Measurements from ENCODE around the gene CCSAP.
"Not testable (repeated sequence)": the region's sequence is repeated elsewhere in the genome, so short reads cannot be mapped to it uniquely, and the experiment has no call there.

Gene CCSAP, protein sequence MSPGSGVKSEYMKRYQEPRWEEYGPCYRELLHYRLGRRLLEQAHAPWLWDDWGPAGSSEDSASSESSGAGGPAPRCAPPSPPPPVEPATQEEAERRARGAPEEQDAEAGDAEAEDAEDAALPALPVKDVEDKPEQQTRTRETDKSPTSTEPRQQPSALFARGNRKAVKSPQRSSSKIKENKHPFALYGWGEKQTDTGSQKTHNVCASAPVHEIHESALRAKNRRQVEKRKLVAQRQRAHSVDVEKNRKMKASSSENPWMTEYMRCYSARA

GRCh38 chr1:229342656-229343569, at the start of gene CCSAP:
CCSAP (minus strand) TSS chr1:229343047; CDS start chr1:229342465, 582 bp downstream.
- DNase-seq = no peak

GRCh38 chr1:229390130-229390529, 47.3 kb upstream of the CCSAP start:
- DNase-seq = no peak

- no peak for DNase-seq
Measured at GRCh38 chr1:229388897-229389580, 46.2 kb upstream of the CCSAP start.

- no peak for DNase-seq
Measured at GRCh38 chr1:229385853-229386456, 43.1 kb upstream of the CCSAP start.

GRCh38 chr1:229384822-229385221, 42.0 kb upstream of the CCSAP start:
- DNase-seq = no peak

DNA sequence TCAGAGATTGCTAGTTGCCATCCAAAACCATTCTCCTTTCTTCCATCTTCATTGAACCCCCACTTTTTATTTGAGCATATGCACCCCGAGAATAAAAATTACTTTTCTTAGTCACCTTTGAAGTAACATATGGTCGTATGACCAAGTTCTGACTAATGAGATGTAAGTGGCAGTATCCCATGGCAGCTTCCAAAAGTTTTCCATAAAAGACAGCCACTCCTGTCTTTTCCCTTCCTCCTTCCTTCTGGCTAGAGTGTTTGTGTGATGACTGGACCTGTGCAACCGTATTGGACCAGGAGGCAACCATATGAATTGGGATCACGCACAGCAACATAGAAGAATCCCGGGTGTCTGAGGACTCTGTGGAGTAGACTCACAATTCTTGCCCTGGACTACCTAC, 41.1 kb upstream of the CCSAP start:
- DNase-seq = no peak

GRCh38 chr1:229383188-229383587, 40.3 kb upstream of the CCSAP start:
- DNase-seq = no peak

DNA sequence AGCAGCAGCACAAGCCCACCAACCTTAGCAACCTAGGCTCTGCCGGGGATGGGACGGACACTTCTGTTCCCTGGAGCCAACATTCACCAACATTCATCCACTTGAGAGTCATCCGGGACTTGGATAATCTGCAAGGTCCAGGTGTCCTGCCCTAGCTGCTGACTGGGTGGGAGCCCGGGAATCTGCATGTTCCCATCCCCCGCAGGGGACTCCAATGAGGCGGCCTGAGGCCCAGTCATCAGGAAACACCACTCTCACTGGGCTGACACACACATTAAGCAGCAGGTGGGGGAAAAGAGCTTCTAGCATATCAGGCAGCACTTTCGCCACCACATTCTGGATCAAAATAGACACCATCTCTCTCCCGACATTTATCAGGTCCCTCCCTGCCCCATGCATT, 38.4 kb upstream of the CCSAP start:
- DNase-seq = peak; percentile 80

- peak; percentile 45 for DNase-seq
Measured at GRCh38 chr1:229380536-229381160, 37.8 kb upstream of the CCSAP start.

- DNase-seq = no peak
Measured at GRCh38 chr1:229379846-229380245, 37.0 kb upstream of the CCSAP start.

GRCh38 chr1:229378586-229379367, 35.9 kb upstream of the CCSAP start:
- no peak for DNase-seq

DNA sequence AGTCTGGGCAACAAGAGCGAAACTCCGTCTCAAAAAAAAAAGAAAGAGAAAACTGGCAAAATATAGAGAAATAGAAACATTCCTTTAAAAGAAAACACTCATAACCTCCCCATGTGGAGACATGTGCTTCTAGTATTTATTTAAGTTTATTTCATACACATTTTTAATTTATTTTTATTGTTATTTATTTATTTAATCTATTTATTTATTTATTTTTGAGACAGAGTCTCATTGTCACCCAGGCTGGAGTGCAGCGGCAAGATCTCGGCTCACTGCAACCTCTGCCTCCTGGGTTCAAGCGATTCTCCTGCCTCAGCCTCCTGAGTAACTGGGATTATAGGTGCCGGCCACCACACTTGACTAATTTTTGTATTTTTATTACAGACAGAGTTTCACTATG, 35.2 kb upstream of the CCSAP start:
- not testable (repeated sequence) for DNase-seq

DNA sequence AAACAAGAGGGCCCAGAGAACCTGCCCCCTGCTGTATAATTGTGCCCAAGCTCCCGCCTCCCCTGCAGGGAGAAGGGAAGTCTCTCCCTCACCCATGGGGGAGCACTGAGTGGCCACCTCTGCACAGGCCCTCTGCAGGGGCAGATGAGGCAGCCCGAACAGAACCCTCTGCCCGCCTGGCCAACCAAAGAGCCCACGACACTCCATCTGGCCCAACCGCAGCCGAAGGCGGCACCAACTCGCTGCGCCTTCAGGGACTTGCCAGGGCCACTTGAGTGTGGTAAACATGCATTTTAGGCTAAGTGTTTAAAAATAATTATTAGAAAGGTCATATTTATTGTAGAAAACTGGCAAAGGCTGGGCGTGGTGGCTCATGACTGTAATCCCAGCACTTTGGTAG, 34.6 kb upstream of the CCSAP start:
- no peak for DNase-seq

DNA sequence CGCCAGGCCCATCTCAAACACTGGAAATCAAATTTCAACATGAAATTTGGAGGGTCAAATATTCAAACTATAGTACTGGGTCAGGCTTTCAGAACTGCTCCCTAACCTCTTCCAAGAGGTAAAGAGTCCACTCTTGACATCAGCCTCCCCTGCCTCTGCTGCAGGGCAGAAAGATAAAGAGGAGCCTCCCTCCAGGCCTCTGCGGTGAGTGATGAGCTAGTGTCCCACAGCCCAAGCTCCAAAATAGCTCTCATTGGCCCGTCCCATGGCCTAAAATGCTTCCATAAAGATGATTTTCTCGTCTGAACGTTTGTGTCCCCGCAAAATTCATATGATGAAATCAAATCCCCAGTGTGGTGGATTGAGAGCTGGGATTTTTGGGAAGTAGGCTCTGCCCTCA, 33.7 kb upstream of the CCSAP start:
- DNase-seq = no peak

GRCh38 chr1:229374485-229374884, 31.6 kb upstream of the CCSAP start:
- no peak for DNase-seq

- no peak for DNase-seq
Measured at GRCh38 chr1:229373395-229373794, 30.5 kb upstream of the CCSAP start.

DNA sequence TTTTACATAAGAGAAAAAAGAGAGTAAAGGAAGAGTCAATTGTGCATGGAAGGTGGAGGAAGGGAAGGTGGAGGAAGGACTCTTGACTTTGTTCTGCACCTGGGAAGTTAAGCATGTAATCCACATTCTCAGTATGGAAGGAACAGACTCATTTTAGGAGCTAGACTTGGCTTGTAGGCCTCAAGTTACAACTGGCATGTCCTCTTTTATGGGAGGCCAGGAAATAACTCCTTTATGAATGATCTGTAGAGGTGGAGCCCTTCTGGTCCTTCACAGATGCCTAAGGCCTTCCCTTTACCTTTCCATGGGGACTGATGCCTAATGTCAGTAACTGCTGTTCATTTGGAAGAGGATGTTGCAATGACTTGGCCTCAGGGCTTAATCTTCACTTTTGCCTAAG, 29.4 kb upstream of the CCSAP start:
- DNase-seq = no peak

- no peak for DNase-seq
Measured at GRCh38 chr1:229371624-229372023, 28.8 kb upstream of the CCSAP start.

DNA sequence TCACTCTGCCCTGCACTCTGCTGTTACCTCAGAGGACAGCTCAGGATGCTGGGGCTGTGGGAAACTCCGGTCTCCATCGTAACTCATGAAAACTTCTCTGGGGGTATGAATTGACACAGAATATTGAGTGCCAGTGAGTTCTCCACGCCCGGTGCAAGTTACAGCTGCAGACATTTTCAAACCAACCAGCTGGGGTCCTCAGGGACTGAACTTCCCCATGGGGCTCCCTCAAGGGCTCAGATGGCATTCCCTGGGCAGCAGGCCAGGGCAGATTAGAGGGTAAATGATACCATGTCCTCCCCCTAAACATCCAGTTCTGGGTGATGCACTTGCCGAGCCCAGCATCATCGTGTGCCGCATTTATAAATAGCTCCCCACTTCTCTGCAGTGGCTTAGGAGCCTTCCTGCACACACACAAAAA, 27.8 kb upstream of the CCSAP start:
- DNase-seq = peak; percentile 76

GRCh38 chr1:229368347-229368746, 25.5 kb upstream of the CCSAP start:
- DNase-seq = no peak

DNA sequence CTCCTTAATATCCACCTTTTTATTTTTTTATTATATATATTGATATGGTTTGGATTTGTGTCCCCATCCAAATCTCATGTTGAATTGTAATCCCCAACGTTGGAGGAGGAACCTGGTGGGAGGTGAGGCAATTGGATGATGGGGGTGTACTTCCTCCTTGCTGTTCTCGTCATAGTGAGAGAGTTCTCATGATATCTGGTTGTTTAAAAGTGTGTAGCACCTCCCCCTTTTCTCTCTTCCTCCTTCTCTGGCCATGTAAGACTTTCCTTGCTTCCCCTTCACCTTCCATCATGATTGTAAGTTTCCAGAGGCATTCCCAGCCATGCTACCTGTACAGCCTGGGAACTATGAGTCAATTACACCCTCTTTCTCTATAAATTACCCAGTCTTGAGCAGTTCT, 22.7 kb upstream of the CCSAP start:
- DNase-seq = no peak
